Stimulated activated CD4-positive, alpha-beta T cell treated with anti-CD3 and anti-CD28 coated beads, TNF-alpha, amount 100 ng/mL, for 1 hour (primary cell): ENCODE results near the gene CCDC187.
"Not testable (repeated sequence)": the region's sequence is repeated elsewhere in the genome, so short reads cannot be mapped to it uniquely, and the experiment has no call there.

Source experiments
- DNase-seq, 3 donors: peaks; one replicate each; pipeline ENCODE4 v3.0.0-alpha.2; 2020; ENCODE audit warnings: low read depth in 3 of 3, low spot score in 1 of 3

Gene CCDC187

GRCh38 chr9:136244122-136244968 is 59.5 kb downstream of the CCDC187 start:
- DNase-seq, result peak in 1 of 3 donors; percentile 27

GRCh38 chr9:136243631-136244030 is 60.3 kb downstream of the CCDC187 start:
- no peak for DNase-seq

GRCh38 chr9:136242918-136243525 is 60.9 kb downstream of the CCDC187 start:
- no peak for DNase-seq

GRCh38 chr9:136242248-136242647 is 61.6 kb downstream of the CCDC187 start:
- DNase-seq, result no peak

- DNase-seq, result no peak
Observed at GRCh38 chr9:136241542-136241941, 62.4 kb downstream of the CCDC187 start.

GRCh38 chr9:136240941-136241340 is 63.0 kb downstream of the CCDC187 start:
- DNase-seq, result no peak

GRCh38 chr9:136239983-136240330 is 63.9 kb downstream of the CCDC187 start:
- DNase-seq, result no peak

GRCh38 chr9:136239135-136239982 is 64.5 kb downstream of the CCDC187 start:
- no peak for DNase-seq

- no peak for DNase-seq
Observed at GRCh38 chr9:136238342-136238732, 65.6 kb downstream of the CCDC187 start.

GRCh38 chr9:136237486-136238341 is 66.2 kb downstream of the CCDC187 start:
- no peak for DNase-seq

GRCh38 chr9:136236471-136237410 is 67.2 kb downstream of the CCDC187 start:
- not testable (repeated sequence) for DNase-seq

GRCh38 chr9:136235709-136236455 is 68.0 kb downstream of the CCDC187 start:
- no peak for DNase-seq

- no peak for DNase-seq
Observed at GRCh38 chr9:136235171-136235570, 68.7 kb downstream of the CCDC187 start.

GRCh38 chr9:136234597-136234996 is 69.3 kb downstream of the CCDC187 start:
- DNase-seq, result no peak

GRCh38 chr9:136233868-136234267 is 70.0 kb downstream of the CCDC187 start:
- no peak for DNase-seq

GRCh38 chr9:136233411-136233810 is 70.5 kb downstream of the CCDC187 start:
- no peak for DNase-seq

- no peak for DNase-seq
Observed at GRCh38 chr9:136232969-136233368, 70.9 kb downstream of the CCDC187 start.

GRCh38 chr9:136231478-136232297 is 72.2 kb downstream of the CCDC187 start:
- DNase-seq, result no peak
